Adrenal gland (tissue), 12 donors: Measurements from ENCODE around the gene PHKA2. TPM values are rescaled to one million over a fixed set of nuclear protein-coding genes. Genes with fewer than 3 reads are reported as not detected.
"Not testable (repeated sequence)": the region's sequence is repeated elsewhere in the genome, so short reads cannot be mapped to it uniquely, and the experiment has no call there.

Experiments used
- DNase-seq, 7 donors: peaks; one replicate each; pipeline ENCODE4 v3.0.0-alpha.2; 2019 to 2020
- H3K27ac ChIP-seq, 5 donors: fragments of 200-600 bp; sonication (generic) in 4 of 5; 1 replicate in 3 of 5; 2 replicates in 2 of 5; pipeline versions ENCODE4 v1.5.1 to v1.8.0; 2016 to 2020; ENCODE audit warnings: mild to moderate bottlenecking in 1 of 5
- H3K27me3 ChIP-seq: fragments of 200-600 bp; 2 replicates; pipeline ENCODE4 v1.8.0; 2021
- H3K36me3 ChIP-seq, 2 donors: fragments of 200-600 bp; replicated peaks in 1 of 2; 1 replicate in 1 of 2; 2 replicates in 1 of 2; pipeline versions ENCODE4 v1.5.1 to v1.8.0; 2018 to 2022
- H3K4me1 ChIP-seq, 2 donors: fragments of 200-600 bp; replicated peaks in 1 of 2; 1 replicate in 1 of 2; 2 replicates in 1 of 2; pipeline versions ENCODE4 v1.5.1 to v1.8.0; 2018 to 2021
- H3K4me3 ChIP-seq, 4 donors: fragments of 200-600 bp; sonication (generic) in 3 of 4; one replicate each; pipeline ENCODE4 v1.5.1; 2016 to 2018
- H3K9me3 ChIP-seq, 3 donors: fragments of 200-600 bp; sonication (generic) in 1 of 3; replicated peaks in 1 of 3; 1 replicate in 2 of 3; 2 replicates in 1 of 3; pipeline versions ENCODE4 v1.5.1 to v1.8.0; 2016 to 2021
- CTCF ChIP-seq, 6 experiments: fragments of 450-650 bp in 4 of 6; fragments of 200-600 bp in 2 of 6; sonication (generic) in 1 of 6; IDR thresholded peaks; 1 replicate in 5 of 6; 2 replicates in 1 of 6; pipeline versions ENCODE4 v1.5.1 to v1.8.0; 2016 to 2021; ENCODE audit warnings: antibody characterized with exemption in 6 of 6, mild to moderate bottlenecking in 2 of 6, moderate library complexity in 1 of 6
- POLR2A ChIP-seq, 2 donors: fragments of 450-650 bp; IDR thresholded peaks; one replicate each; pipeline ENCODE4 v1.6.1; 2017; ENCODE audit warnings: antibody characterized with exemption in 2 of 2, mild to moderate bottlenecking in 2 of 2, moderate library complexity in 1 of 2
- WGBS, 4 donors: extraction: QIAGEN DNeasy Blood & Tissue Kit in 2 of 4; methylation state at CpG; one replicate each; pipeline versions ENCODE4 v1.1.5 to v1.1.7; 2013 to 2017; 5-methylcytosine and 5-hydroxymethylcytosine counted together
- intact Hi-C, 2 donors: fragments of 100-400 bp; cut with DNase I; formaldehyde crosslinking; loops; one replicate each; pipeline versions ENCODE4 v1.14.1 to v1.15.0; 2022 to 2023
- polyA plus RNA-seq, 3 donors: library from polyadenylated mRNA; stranded (reverse); fragments of 200-250 nt in 2 of 3; fragments of 350-450 nt in 1 of 3; fragmentation: Illumina TruSeq in 1 of 3; extraction: RNeasy Lipid Tissue Mini Kit (QIAGEN cat#74804) in 1 of 3; gene quantifications; one replicate each; pipeline ENCODE4 v1.2.3, GENCODE V29; 2013 to 2014
- total RNA-seq, 9 donors: library from RNA; depleted of rRNA in 4 of 9; stranded (reverse); fragments of >200 nt in 4 of 9; fragments of 120-200 nt in 1 of 9; fragmentation: NEBNext Ultra II Directional in 1 of 9; extraction: Animal tissue kit (Norgen Biotek cat#: 25700) in 1 of 9; gene quantifications; one replicate each; pipeline versions ENCODE4 v1.1.0 to v1.2.4, GENCODE V29; 2013 to 2023
- donor health status: healthy with polysubstance abuse.
- donor health status: Bipolar disorder and iron deficiency.
- donor health status: DM: yes; HTN: yes; CAD: no.
- donor health status: DM: no; HTN: no; CAD: no.
- donor health status: DM: no; HTN: no; CAD: no.
- donor health status: DM: yes; HTN: yes; CAD: no.

The PHKA2 gene
- total and polyA plus RNA-seq, 12 donors = 11.7 to 63.8 (median 27.8) TPM

DNA sequence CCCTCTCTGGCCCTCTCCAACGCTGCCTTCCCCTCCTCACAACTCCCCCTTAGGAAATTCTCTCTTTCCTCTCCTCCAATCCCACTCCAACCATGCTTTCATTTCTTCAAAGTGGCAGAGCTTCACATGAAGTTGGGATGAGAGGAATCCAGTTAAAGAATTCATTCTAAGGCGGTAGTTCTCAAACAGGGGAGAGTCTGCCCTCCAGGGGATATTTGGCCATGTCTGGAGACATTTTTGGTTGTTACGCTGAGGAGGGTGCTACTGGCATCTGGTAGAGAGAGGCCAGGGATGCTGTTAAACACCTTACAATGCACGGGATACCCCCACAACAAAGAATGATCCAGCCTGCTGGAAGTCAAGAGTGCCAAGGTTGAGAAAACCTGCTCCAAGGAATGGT, 40.5 kb upstream of the PHKA2 start:
- H3K36me3 ChIP-seq = no peaks in the 10 kb centered on the region
- 73 to 96% (median 85%) methylated on average over 4 of the region's 4 CpGs for WGBS, 4 donors
- TF ChIP-seq POLR2A (IDR thresholded peaks at IDR 0.05) (no peak), CTCF (IDR thresholded peaks at IDR 0.05) (no peak)
- DNase-seq = no peak
- H3K9me3 ChIP-seq = no peaks in the 10 kb centered on the region
- intact Hi-C loops = no loop called here
- H3K27me3 ChIP-seq = peaks cover 5% of the 10 kb centered on the region
- H3K4me1 ChIP-seq = no peaks in the 10 kb centered on the region
- no peak overlapping the region for H3K4me3 ChIP-seq
- H3K27ac ChIP-seq = no peak overlapping the region

GRCh38 chrX:19019996-19020395, 36.1 kb upstream of the PHKA2 start:
- Histone ChIP-seq H3K36me3 (no peaks in the 10 kb centered on the region), H3K4me1 (no peaks in the 10 kb centered on the region), H3K9me3 (no peaks in the 10 kb centered on the region), H3K27me3 (peaks cover 5% of the 10 kb centered on the region), H3K27ac (no peak overlapping the region), H3K4me3 (no peak overlapping the region)
- 94 to 100% (median 97%) methylated on average over 2 of the region's 2 CpGs for WGBS, 4 donors
- intact Hi-C loops = no loop called here
- TF ChIP-seq CTCF (IDR thresholded peaks at IDR 0.05) (no peak), POLR2A (IDR thresholded peaks at IDR 0.05) (no peak)
- no peak for DNase-seq

- 29 to 59% (median 41%) methylated on average over 3 of the region's 3 CpGs for WGBS, 4 donors
- H3K27me3 ChIP-seq = peaks cover 5% of the 10 kb centered on the region
- no peaks in the 10 kb centered on the region for H3K36me3 ChIP-seq
- TF ChIP-seq POLR2A (IDR thresholded peaks at IDR 0.05) (no peak), CTCF (IDR thresholded peaks at IDR 0.05) (peak in 5 of 6 experiments; percentile 16 to 42 (median 29))
- intact Hi-C loops = no loop called here
- H3K4me1 ChIP-seq = no peaks in the 10 kb centered on the region
- no peak overlapping the region for H3K27ac ChIP-seq
- no peaks in the 10 kb centered on the region for H3K9me3 ChIP-seq
- H3K4me3 ChIP-seq = no peak overlapping the region
- DNase-seq = peak in 3 of 7 donors; percentile 10 to 17 (median 13)
Measured at GRCh38 chrX:19017271-19017670, 33.4 kb upstream of the PHKA2 start.

DNA sequence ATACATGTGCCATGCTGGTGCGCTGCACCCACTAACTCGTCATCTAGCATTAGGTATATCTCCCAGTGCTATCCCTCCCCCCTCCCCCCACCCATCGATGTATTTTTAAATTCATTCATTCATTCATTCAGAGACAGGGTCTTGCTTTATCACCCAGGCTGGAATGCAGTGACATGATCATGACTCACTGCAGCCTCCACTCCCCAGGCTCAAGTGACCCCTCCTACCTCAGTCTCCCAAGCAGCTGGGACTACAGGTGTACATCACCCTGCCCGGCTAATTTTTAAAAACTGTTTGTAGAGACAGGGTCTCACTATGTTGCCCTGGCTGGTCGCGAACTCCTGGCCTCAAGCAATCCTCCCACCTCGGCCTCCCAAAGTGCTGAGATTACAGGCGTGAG, 32.7 kb upstream of the PHKA2 start:
- H3K9me3 ChIP-seq, H3K4me1 ChIP-seq, H3K27me3 ChIP-seq, H3K27ac ChIP-seq, intact Hi-C loops, DNase-seq, H3K4me3 ChIP-seq, H3K36me3 ChIP-seq: not testable (repeated sequence)
- WGBS, 4 donors = 86 to 96% (median 93%) methylated on average over 3 to 8 of the region's 8 CpGs

GRCh38 chrX:19007868-19008267, 24.0 kb upstream of the PHKA2 start:
- Histone ChIP-seq H3K36me3 (no peaks in the 10 kb centered on the region), H3K4me1 (no peaks in the 10 kb centered on the region), H3K4me3 (no peak overlapping the region), H3K9me3 (no peaks in the 10 kb centered on the region), H3K27ac (no peak overlapping the region), H3K27me3 (no peaks in the 10 kb centered on the region)
- TF ChIP-seq POLR2A (IDR thresholded peaks at IDR 0.05) = no peak
- TF ChIP-seq CTCF (IDR thresholded peaks at IDR 0.05) = no peak
- DNase-seq = no peak
- intact Hi-C loops = no loop called here
- 91 to 98% (median 96%) methylated on average over 4 of the region's 4 CpGs for WGBS, 4 donors
